GM20000 (cell line): ENCODE data around the gene TMEM184C.

Source experiments
- DNase-seq: peaks from one replicate; pipeline ENCODE4 v3.0.0; 2012; ENCODE audit warnings: low spot score
- TF ChIP-seq, protein P1 (sequence below): IDR thresholded peaks from 2 replicates; pipeline ENCODE4 v1.5.1; 2012; ENCODE audit warnings: mild to moderate bottlenecking, control low read depth; ENCODE audit errors: extremely low read depth, missing control alignments

Gene TMEM184C

GRCh38 chr4:147693218-147693617 lies 76.0 kb downstream of the TMEM184C start:
- DNase-seq = no peak
- TF ChIP-seq, protein P1, sequence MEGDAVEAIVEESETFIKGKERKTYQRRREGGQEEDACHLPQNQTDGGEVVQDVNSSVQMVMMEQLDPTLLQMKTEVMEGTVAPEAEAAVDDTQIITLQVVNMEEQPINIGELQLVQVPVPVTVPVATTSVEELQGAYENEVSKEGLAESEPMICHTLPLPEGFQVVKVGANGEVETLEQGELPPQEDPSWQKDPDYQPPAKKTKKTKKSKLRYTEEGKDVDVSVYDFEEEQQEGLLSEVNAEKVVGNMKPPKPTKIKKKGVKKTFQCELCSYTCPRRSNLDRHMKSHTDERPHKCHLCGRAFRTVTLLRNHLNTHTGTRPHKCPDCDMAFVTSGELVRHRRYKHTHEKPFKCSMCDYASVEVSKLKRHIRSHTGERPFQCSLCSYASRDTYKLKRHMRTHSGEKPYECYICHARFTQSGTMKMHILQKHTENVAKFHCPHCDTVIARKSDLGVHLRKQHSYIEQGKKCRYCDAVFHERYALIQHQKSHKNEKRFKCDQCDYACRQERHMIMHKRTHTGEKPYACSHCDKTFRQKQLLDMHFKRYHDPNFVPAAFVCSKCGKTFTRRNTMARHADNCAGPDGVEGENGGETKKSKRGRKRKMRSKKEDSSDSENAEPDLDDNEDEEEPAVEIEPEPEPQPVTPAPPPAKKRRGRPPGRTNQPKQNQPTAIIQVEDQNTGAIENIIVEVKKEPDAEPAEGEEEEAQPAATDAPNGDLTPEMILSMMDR = no peak

- TF ChIP-seq, protein P1 = no peak
- no peak for DNase-seq
These were observed 79.7 kb downstream of the TMEM184C start for GRCh38 chr4:147696866-147697265.

DNA sequence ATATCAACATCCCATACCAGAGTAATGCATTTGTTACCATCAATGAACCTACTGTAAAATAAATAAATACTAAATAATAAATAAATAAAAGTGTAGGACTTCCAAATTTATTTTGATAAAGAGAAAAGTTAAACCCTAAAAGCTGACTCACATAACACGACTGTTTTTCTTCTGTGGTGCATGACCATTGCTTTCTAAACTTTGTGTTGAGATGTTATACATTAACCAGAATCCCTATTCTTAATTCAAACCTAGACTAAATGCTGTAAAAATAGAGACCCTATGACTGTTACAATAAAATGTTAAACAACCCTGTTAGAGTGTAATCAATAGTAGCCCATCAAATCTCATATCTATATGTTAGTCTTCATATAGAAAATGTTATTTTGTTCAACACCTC lies 87.6 kb downstream of the TMEM184C start:
- no peak for DNase-seq
- TF ChIP-seq, protein P1 = no peak

DNA sequence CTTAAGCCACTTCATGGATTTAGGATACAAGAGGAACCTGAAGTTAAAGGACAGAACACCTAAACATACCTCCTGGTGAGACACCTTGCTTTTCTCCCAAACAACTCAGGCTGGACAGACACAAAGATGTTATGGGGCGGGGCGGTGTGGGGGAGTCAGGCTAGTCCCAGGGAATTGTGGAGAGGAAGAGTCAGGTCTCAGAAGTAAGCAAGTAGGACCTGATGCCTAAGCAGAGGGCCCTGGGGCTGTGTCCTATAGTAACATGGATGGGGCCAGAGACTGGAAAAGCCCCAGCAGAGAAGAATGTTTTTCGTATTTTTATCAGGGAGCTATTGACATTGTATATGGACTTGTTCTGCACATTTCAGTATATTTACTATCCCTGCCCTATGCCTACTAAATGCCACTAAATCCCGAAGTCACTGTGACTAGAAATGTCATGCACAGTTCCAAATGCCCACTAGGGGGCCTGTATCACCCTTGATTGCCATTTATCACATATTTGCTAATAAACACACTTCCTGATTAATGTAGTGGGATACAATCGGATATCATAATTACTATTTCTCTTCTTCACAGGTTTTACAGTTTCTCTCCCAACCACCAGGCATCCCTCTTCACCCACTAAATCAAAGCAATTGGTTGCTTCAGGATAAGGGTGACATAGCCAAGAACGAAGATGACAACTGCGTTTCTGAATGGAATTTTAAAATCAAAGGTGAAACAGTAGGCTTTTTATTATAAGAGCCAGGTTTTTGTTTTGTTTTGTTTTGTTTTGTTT lies 90.9 kb downstream of the TMEM184C start:
- TF ChIP-seq, protein P1 = peak; percentile 81
- peak; percentile 33 for DNase-seq

GRCh38 chr4:147709999-147710398 lies 92.8 kb downstream of the TMEM184C start:
- DNase-seq = no peak
- TF ChIP-seq, protein P1 = no peak

DNA sequence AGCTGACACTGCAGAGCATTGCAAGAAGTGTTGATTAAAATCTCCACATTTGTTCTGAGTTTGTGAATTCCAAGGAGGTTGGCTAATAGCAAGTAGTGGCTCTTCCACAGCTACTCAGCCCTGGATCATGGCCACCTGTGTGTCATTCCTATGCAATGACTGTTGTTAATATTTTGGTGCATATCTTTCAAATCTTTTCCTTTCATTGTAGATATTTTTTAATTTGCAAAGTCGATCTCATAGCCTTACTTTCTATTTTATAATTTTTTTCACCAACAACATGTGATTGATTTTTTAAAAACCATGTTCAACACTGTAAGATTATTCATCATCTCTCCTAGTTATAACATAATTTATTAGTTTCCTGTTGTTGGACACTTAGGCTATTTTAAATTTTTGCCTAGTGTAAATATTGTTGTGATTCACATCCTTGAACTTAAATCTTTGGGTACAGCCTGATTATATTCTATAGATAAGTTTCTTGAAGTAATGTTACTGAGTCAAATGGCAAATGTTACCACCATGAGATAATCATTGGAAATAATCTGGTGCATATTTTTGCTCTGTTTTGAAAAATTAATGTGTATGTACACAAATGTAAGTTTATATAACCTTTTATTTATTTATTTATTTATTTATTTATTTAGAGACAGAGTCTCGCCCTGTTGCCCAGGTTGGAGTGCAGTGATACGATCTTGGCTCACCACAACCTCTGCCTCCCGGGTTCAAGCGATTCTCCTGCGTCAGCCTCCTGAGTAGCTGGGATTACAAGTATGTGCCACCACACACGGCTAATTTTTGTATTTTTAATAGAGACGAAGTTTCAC lies 97.6 kb downstream of the TMEM184C start:
- TF ChIP-seq, protein P1 = no peak
- DNase-seq = no peak

DNA sequence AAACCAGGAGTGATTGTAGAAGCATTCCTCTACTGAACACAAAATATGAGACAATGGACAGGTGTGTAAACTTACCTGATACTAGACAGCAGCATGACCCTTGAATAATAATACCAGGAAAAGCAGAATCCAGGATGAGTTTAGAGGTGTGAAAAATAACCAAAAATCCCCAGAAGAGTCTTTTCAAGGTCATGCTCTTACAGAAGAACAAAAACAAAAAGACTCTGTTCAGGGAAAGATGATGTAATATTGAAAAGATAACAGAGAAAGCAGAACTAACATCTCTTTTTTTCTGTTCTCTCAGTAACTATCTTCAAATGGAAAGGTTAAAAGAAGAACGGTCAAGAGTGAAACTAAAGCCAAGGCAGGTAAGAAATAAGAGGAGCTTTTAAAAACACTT lies 100.7 kb downstream of the TMEM184C start:
- DNase-seq = peak; percentile 53
- TF ChIP-seq, protein P1 = no peak
